Activated T-cell treated with anti-CD3 and anti-CD28 coated beads, Interleukin-2, amount 50 U/mL, for 24 hours (primary cell): ENCODE measurements around the gene CLPTM1L.

Experiments used
- DNase-seq: peaks from one replicate; pipeline ENCODE4 v3.0.0-alpha.2; 2020
- H3K27ac Mint-ChIP-seq: 2 replicates; pipeline ENCODE4 v1.8.0; 2020; ENCODE audit warnings: mild to moderate bottlenecking, mixed read lengths
- H3K27me3 Mint-ChIP-seq: 2 replicates; pipeline ENCODE4 v1.8.0; 2020; ENCODE audit warnings: mixed read lengths
- H3K36me3 Mint-ChIP-seq: 2 replicates; pipeline ENCODE4 v1.8.0; 2020; ENCODE audit warnings: low read depth, mixed read lengths
- H3K4me1 Mint-ChIP-seq: 2 replicates; pipeline ENCODE4 v1.8.0; 2020; ENCODE audit warnings: low read depth, mixed read lengths
- H3K4me3 Mint-ChIP-seq: 2 replicates; pipeline ENCODE4 v1.8.0; 2020; ENCODE audit warnings: mild to moderate bottlenecking, moderate library complexity, mixed read lengths
- H3K9me3 Mint-ChIP-seq: 2 replicates; pipeline ENCODE4 v1.8.0; 2020; ENCODE audit warnings: mixed read lengths

The CLPTM1L gene

GRCh38 chr5:1274471-1274870 lies 70.4 kb downstream of the CLPTM1L start:
- DNase-seq: no peak
- Mint-ChIP-seq H3K27ac (no peak overlapping the region), H3K4me1 (peaks cover 4% of the 10 kb centered on the region), H3K4me3 (no peak overlapping the region), H3K9me3 (no peaks in the 10 kb centered on the region), H3K36me3 (peaks cover 35% of the 10 kb centered on the region), H3K27me3 (no peaks in the 10 kb centered on the region)

- DNase-seq: no peak
- Mint-ChIP-seq H3K9me3 (no peaks in the 10 kb centered on the region), H3K4me1 (peaks cover 9% of the 10 kb centered on the region), H3K27me3 (no peaks in the 10 kb centered on the region), H3K27ac (no peak overlapping the region), H3K36me3 (peaks cover 34% of the 10 kb centered on the region), H3K4me3 (no peak overlapping the region)
Measured at GRCh38 chr5:1273745-1274144, 71.2 kb downstream of the CLPTM1L start.

GRCh38 chr5:1272201-1272600 lies 72.7 kb downstream of the CLPTM1L start:
- H3K4me3 Mint-ChIP-seq: no peak overlapping the region
- peaks cover 15% of the 10 kb centered on the region for H3K4me1 Mint-ChIP-seq
- DNase-seq: no peak
- H3K27me3 Mint-ChIP-seq: no peaks in the 10 kb centered on the region
- H3K36me3 Mint-ChIP-seq: peaks cover 31% of the 10 kb centered on the region
- no peak overlapping the region for H3K27ac Mint-ChIP-seq
- no peaks in the 10 kb centered on the region for H3K9me3 Mint-ChIP-seq

GRCh38 chr5:1270933-1271914 lies 73.7 kb downstream of the CLPTM1L start:
- Mint-ChIP-seq H3K4me3 (no peak overlapping the region), H3K4me1 (peaks cover 15% of the 10 kb centered on the region), H3K27me3 (no peaks in the 10 kb centered on the region), H3K36me3 (peaks cover 41% of the 10 kb centered on the region), H3K9me3 (no peaks in the 10 kb centered on the region), H3K27ac (no peak overlapping the region)
- DNase-seq: no peak

GRCh38 chr5:1270426-1270825 lies 74.5 kb downstream of the CLPTM1L start:
- no peak overlapping the region for H3K27ac Mint-ChIP-seq
- H3K27me3 Mint-ChIP-seq: no peaks in the 10 kb centered on the region
- peaks cover 46% of the 10 kb centered on the region for H3K36me3 Mint-ChIP-seq
- no peaks in the 10 kb centered on the region for H3K9me3 Mint-ChIP-seq
- no peak overlapping the region for H3K4me3 Mint-ChIP-seq
- peaks cover 15% of the 10 kb centered on the region for H3K4me1 Mint-ChIP-seq
- no peak for DNase-seq

- Mint-ChIP-seq H3K4me1 (peaks cover 15% of the 10 kb centered on the region), H3K36me3 (peaks cover 52% of the 10 kb centered on the region), H3K27me3 (no peaks in the 10 kb centered on the region), H3K9me3 (no peaks in the 10 kb centered on the region), H3K27ac (no peak overlapping the region), H3K4me3 (no peak overlapping the region)
- DNase-seq: no peak
Measured at GRCh38 chr5:1268666-1269065, 76.2 kb downstream of the CLPTM1L start.

- no peak overlapping the region for H3K4me3 Mint-ChIP-seq
- no peaks in the 10 kb centered on the region for H3K9me3 Mint-ChIP-seq
- peaks cover 55% of the 10 kb centered on the region for H3K36me3 Mint-ChIP-seq
- H3K4me1 Mint-ChIP-seq: peaks cover 15% of the 10 kb centered on the region
- H3K27ac Mint-ChIP-seq: no peak overlapping the region
- no peaks in the 10 kb centered on the region for H3K27me3 Mint-ChIP-seq
- no peak for DNase-seq
Measured at GRCh38 chr5:1268056-1268455, 76.8 kb downstream of the CLPTM1L start.
